A549 (cell line): ENCODE measurements around the gene SEPSECS.

Experiments used
- EP300 ChIP-seq, 2 experiments: fragments of >200 bp; sonication (Bioruptor Twin); formaldehyde crosslinking; IDR thresholded peaks; 2 replicates in 1 of 2; 3 replicates in 1 of 2; pipeline ENCODE4 v1.6.1; 2016 to 2017
- PBX3 ChIP-seq: IDR thresholded peaks from 2 replicates; pipeline ENCODE4 v1.6.1; 2012
- POLR2A ChIP-seq: IDR thresholded peaks from 2 replicates; pipeline ENCODE4 v1.6.1; 2012; ENCODE audit warnings: mild to moderate bottlenecking, low read length
- POLR2AphosphoS2 ChIP-seq: conservative IDR thresholded peaks from 2 replicates; pipeline ENCODE4 v1.6.1; 2012; ENCODE audit warnings: low read length, improper control_type of control experiment, inconsistent platforms
- RCOR1 ChIP-seq: fragments of 150-350 bp; IDR thresholded peaks from 2 replicates; pipeline ENCODE4 v1.6.1; 2014; ENCODE audit warnings: antibody characterized with exemption, low read length, low read depth
- SREBF2 ChIP-seq: fragments of 450-650 bp; IDR thresholded peaks from 2 replicates; pipeline ENCODE4 v1.6.1; 2014; ENCODE audit warnings: mild to moderate bottlenecking, moderate library complexity
- ZNF302 ChIP-seq: fragments of 250-450 bp; sonication (Bioruptor Pico); IDR thresholded peaks from 2 replicates; pipeline ENCODE4 v1.9.0; 2021; ENCODE audit warnings: inconsistent platforms, mild to moderate bottlenecking, moderate library complexity
- TF ChIP-seq, protein P1 (sequence below): fragments of >200 bp; sonication (Bioruptor Twin); formaldehyde crosslinking; IDR thresholded peaks from 3 replicates; pipeline ENCODE4 v1.5.1; 2016
- TF ChIP-seq, protein P2 (sequence below): fragments of 200-600 bp; sonication (generic); IDR thresholded peaks from 2 replicates; pipeline ENCODE4 v1.6.1; 2016; ENCODE audit warnings: antibody characterized with exemption, mild to moderate bottlenecking, moderate library complexity
- TF ChIP-seq, protein P3 (sequence below): IDR thresholded peaks from 2 replicates; pipeline ENCODE4 v1.6.1; 2012

- no peak for TF ChIP-seq POLR2A
- TF ChIP-seq POLR2AphosphoS2: no peak
- TF ChIP-seq, protein P1, sequence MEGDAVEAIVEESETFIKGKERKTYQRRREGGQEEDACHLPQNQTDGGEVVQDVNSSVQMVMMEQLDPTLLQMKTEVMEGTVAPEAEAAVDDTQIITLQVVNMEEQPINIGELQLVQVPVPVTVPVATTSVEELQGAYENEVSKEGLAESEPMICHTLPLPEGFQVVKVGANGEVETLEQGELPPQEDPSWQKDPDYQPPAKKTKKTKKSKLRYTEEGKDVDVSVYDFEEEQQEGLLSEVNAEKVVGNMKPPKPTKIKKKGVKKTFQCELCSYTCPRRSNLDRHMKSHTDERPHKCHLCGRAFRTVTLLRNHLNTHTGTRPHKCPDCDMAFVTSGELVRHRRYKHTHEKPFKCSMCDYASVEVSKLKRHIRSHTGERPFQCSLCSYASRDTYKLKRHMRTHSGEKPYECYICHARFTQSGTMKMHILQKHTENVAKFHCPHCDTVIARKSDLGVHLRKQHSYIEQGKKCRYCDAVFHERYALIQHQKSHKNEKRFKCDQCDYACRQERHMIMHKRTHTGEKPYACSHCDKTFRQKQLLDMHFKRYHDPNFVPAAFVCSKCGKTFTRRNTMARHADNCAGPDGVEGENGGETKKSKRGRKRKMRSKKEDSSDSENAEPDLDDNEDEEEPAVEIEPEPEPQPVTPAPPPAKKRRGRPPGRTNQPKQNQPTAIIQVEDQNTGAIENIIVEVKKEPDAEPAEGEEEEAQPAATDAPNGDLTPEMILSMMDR: no peak
- TF ChIP-seq PBX3: no peak
- TF ChIP-seq, protein P2, sequence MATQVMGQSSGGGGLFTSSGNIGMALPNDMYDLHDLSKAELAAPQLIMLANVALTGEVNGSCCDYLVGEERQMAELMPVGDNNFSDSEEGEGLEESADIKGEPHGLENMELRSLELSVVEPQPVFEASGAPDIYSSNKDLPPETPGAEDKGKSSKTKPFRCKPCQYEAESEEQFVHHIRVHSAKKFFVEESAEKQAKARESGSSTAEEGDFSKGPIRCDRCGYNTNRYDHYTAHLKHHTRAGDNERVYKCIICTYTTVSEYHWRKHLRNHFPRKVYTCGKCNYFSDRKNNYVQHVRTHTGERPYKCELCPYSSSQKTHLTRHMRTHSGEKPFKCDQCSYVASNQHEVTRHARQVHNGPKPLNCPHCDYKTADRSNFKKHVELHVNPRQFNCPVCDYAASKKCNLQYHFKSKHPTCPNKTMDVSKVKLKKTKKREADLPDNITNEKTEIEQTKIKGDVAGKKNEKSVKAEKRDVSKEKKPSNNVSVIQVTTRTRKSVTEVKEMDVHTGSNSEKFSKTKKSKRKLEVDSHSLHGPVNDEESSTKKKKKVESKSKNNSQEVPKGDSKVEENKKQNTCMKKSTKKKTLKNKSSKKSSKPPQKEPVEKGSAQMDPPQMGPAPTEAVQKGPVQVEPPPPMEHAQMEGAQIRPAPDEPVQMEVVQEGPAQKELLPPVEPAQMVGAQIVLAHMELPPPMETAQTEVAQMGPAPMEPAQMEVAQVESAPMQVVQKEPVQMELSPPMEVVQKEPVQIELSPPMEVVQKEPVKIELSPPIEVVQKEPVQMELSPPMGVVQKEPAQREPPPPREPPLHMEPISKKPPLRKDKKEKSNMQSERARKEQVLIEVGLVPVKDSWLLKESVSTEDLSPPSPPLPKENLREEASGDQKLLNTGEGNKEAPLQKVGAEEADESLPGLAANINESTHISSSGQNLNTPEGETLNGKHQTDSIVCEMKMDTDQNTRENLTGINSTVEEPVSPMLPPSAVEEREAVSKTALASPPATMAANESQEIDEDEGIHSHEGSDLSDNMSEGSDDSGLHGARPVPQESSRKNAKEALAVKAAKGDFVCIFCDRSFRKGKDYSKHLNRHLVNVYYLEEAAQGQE: no peak
- TF ChIP-seq, protein P3, sequence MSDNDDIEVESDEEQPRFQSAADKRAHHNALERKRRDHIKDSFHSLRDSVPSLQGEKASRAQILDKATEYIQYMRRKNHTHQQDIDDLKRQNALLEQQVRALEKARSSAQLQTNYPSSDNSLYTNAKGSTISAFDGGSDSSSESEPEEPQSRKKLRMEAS: no peak
- no peak for TF ChIP-seq RCOR1
- no peak for TF ChIP-seq SREBF2
- TF ChIP-seq EP300 (IDR thresholded peaks at IDR 0.05): no peak
- TF ChIP-seq ZNF302 (CRISPR knock-in tag): no peak
These were observed 37.0 kb downstream of the SEPSECS start for GRCh38 chr4:25123236-25123635.
